GM12873 (cell line): ENCODE measurements around the gene IQSEC1.

Source experiments
- TF ChIP-seq, protein P1 (sequence below): IDR thresholded peaks from 2 replicates; pipeline ENCODE4 v1.5.1; 2012; ENCODE audit warnings: low read depth, mild to moderate bottlenecking, moderate library complexity, low read length, control low read depth; ENCODE audit not compliant: insufficient read depth; ENCODE audit errors: missing control alignments

Gene IQSEC1

DNA sequence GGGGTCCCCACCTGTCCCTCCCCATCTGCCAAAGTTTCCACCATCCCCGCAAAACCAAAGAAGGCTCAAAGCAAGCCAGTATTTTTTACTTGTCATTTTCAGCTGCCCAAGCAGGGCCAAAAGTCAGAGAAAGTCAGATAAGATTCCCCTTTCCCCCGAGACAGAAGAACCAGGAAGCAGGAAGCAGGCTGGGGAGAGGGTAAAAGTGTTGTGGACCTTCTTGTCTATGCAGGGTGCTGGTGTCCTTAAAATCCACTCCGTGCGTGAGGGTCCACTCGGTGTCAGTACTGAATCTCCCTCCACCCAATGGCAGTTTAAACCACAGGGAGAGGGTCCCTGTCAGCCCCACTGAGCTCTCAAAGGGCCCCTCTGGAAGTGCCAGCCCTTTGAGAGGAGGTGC, 211.6 kb downstream of the IQSEC1 start:
- TF ChIP-seq, protein P1, sequence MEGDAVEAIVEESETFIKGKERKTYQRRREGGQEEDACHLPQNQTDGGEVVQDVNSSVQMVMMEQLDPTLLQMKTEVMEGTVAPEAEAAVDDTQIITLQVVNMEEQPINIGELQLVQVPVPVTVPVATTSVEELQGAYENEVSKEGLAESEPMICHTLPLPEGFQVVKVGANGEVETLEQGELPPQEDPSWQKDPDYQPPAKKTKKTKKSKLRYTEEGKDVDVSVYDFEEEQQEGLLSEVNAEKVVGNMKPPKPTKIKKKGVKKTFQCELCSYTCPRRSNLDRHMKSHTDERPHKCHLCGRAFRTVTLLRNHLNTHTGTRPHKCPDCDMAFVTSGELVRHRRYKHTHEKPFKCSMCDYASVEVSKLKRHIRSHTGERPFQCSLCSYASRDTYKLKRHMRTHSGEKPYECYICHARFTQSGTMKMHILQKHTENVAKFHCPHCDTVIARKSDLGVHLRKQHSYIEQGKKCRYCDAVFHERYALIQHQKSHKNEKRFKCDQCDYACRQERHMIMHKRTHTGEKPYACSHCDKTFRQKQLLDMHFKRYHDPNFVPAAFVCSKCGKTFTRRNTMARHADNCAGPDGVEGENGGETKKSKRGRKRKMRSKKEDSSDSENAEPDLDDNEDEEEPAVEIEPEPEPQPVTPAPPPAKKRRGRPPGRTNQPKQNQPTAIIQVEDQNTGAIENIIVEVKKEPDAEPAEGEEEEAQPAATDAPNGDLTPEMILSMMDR: no peak

DNA sequence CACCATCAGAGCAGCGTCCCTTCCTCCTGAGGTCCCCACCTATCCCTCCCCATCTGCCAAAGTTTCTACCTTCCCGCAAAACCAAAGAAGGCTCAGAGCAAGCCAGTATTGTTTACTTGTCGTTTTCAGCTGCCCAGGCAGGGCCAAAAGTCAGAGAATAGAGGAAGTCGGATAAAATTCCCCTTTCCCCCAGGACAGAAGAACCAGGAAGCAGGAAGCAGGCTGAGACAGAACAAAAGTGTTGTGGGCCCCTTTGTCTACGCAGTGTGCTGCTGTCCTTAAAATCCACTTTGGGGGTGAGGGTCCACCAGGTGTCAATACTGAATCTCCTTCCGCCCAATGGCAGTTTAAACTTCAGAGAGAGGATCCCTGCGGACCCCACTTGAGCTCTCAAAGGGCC, 213.4 kb downstream of the IQSEC1 start:
- TF ChIP-seq, protein P1: no peak

DNA sequence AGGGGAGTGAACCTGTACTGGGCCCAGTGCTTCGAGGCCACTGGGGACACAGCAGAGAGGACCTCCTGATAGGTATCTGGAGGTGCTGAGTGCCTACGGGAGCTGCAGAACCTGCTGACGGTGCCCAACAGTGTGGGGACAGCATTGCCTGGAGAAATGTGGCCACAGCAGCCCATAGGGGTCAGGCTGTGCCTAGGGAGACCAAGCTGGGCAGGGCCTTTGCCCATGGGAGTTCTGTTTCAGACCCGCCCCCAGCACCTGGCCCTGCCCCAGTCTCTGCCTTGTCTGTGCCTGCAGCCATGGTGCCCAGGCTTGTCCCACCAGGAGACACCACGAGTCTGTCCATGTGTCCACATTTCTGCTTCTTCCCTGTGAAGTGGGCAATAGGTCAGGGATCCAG, 216.6 kb downstream of the IQSEC1 start:
- TF ChIP-seq, protein P1: no peak

DNA sequence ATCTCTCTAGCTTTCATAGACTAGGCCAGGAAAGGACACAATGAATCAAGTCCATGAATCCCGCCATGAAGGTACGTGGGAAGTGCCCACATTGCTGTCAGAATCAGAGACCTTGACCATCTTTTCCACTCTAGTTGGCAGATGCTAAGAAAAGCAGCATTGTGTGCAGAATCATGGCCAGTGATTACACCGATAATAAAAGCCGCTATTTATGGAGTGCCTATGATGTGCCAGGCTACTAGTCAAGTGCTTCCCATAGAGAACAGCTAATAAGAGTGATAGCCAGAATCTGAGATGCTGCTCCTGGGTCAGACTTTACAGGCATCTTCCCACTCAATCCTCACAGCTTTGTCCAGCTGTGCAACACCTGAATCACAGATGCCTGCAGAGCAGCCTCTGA, 218.7 kb downstream of the IQSEC1 start:
- TF ChIP-seq, protein P1: no peak

DNA sequence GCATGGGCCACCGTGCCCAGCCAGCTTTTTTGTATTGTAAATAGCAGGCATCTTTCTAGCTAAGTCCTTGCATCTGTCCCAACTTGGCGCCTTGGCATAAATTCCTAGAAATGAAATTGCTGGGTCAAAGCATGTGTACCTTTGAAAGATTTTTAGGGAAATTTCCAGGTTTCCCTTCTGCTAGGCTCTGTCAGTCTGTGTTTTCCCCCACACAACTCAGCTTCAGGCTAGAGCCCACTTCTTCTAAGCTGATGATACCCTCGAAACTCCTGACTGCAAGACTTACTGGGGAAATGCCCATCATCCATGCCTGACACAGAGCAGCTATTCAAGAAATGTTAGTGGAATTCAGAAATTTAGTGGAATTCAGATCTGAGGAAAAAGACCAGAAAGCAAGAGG, 221.0 kb downstream of the IQSEC1 start:
- TF ChIP-seq, protein P1: no peak
